Measurements from ENCODE around the gene CTTNBP2. TPM values are rescaled to one million over a fixed set of nuclear protein-coding genes. Genes with fewer than 3 reads are reported as not detected.

CTTNBP2 gene
- total RNA-seq, 2 donors from 2014 or later = 5.2 to 6.5 TPM

- H3K27me3 Mint-ChIP-seq (ENCODE audit: insufficient read depth) = peaks cover 43% of the 10 kb centered on the region
- Histone ChIP-seq H3K4me3 (ENCODE audit: low read length) (no peak overlapping the region), H3K27ac (ENCODE audit: low read depth, low read length) (no peak overlapping the region), H3K9ac (ENCODE audit: extremely low read depth, low read length, poor library complexity, severe bottlenecking) (no peak overlapping the region), H3K27me3 (ENCODE audit: control insufficient read depth, insufficient read depth, low read length, poor library complexity, severe bottlenecking) (peaks cover 30% of the 10 kb centered on the region), H3K36me3 (ENCODE audit: control insufficient read depth, insufficient read depth, low read length) (no peaks in the 10 kb centered on the region), H3K9me3 (ENCODE audit: control insufficient read depth, low read length) (no peaks in the 10 kb centered on the region), H3K4me1 (ENCODE audit: control insufficient read depth, insufficient read depth, low read length) (no peaks in the 10 kb centered on the region)
- H3K36me3 Mint-ChIP-seq (ENCODE audit: low read depth) = no peaks in the 10 kb centered on the region
- no peak overlapping the region for H3K27ac Mint-ChIP-seq
- WGBS, 2 experiments (ENCODE audit: insufficient coverage in 1 of 2, insufficient read length in 1 of 2) = 91 to 93% methylated on average over 3 to 6 of the region's 6 CpGs
- H3K4me3 Mint-ChIP-seq = no peak overlapping the region
- H3K9me3 Mint-ChIP-seq = no peaks in the 10 kb centered on the region
- peaks cover 15% of the 10 kb centered on the region for H3K4me1 Mint-ChIP-seq
- no peak for TF ChIP-seq CTCF (conservative IDR thresholded peaks at IDR 0.05)
- no peak for DNase-seq
These were observed 2.7 kb downstream of the CTTNBP2 start for GRCh38 chr7:117870448-117871130.

DNA sequence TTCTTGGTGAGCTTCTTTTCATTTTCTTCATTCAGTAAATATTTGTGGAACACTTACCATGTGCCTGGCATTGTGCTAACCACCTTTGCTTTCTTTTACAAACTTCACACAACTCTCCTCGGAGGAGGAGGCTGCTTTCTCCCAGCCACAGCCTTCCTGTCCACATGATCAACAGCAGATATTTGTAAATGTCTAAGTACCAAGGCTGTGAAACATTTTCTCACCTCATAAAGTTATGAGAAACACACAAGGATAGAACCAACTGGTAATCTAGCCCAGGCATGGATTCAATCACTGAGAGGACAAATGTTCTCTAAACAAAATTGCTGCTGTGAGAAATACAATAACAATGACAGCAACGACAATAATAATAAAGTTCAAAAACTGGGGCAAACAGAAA lies 3.9 kb downstream of the CTTNBP2 start:
- no peak overlapping the region for H3K4me3 ChIP-seq (ENCODE audit: low read length)
- no peak overlapping the region for H3K9ac ChIP-seq (ENCODE audit: extremely low read depth, low read length, poor library complexity, severe bottlenecking)
- WGBS, 2 experiments (ENCODE audit: insufficient coverage in 1 of 2, insufficient read length in 1 of 2) = 88 to 100% methylated on average over 1 to 2 of the region's 2 CpGs
- peaks cover 27% of the 10 kb centered on the region for H3K27me3 ChIP-seq (ENCODE audit: control insufficient read depth, insufficient read depth, low read length, poor library complexity, severe bottlenecking)
- no peak for DNase-seq
- Mint-ChIP-seq H3K4me3 (no peak overlapping the region), H3K36me3 (ENCODE audit: low read depth) (no peaks in the 10 kb centered on the region), H3K27ac (no peak overlapping the region), H3K27me3 (ENCODE audit: insufficient read depth) (peaks cover 34% of the 10 kb centered on the region), H3K9me3 (no peaks in the 10 kb centered on the region), H3K4me1 (peaks cover 14% of the 10 kb centered on the region)
- TF ChIP-seq CTCF (conservative IDR thresholded peaks at IDR 0.05) = no peak
- H3K36me3 ChIP-seq (ENCODE audit: control insufficient read depth, insufficient read depth, low read length) = no peaks in the 10 kb centered on the region
- no peaks in the 10 kb centered on the region for H3K9me3 ChIP-seq (ENCODE audit: control insufficient read depth, low read length)
- H3K4me1 ChIP-seq (ENCODE audit: control insufficient read depth, insufficient read depth, low read length) = no peaks in the 10 kb centered on the region
- H3K27ac ChIP-seq (ENCODE audit: low read depth, low read length) = no peak overlapping the region

DNA sequence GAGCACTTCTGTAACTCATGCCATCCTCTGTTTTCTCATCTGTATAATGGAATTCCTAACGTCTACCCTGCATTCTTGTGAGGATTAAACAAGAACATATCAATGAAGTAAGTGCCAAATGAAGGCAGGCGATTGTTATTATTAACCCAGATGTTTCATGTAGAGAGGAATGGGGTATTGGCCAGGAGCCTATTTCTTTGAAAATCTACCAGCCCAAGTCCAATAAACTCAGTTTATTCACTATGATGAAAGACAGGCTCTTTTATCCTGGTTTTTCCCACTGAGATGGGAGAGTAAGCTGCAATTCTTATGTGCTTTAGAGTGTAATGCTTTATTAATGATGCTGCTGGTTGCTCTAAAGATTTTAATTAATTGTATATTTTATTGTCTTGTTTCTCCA lies 9.6 kb downstream of the CTTNBP2 start:
- H3K9ac ChIP-seq (ENCODE audit: extremely low read depth, low read length, poor library complexity, severe bottlenecking) = no peak overlapping the region
- WGBS, 2 experiments (ENCODE audit: insufficient coverage in 1 of 2, insufficient read length in 1 of 2) = 92 to 100% methylated on average over 1 to 2 of the region's 2 CpGs
- no peaks in the 10 kb centered on the region for H3K4me1 ChIP-seq (ENCODE audit: control insufficient read depth, insufficient read depth, low read length)
- no peak for DNase-seq
- H3K27ac ChIP-seq (ENCODE audit: low read depth, low read length) = no peak overlapping the region
- no peaks in the 10 kb centered on the region for H3K27me3 Mint-ChIP-seq (ENCODE audit: insufficient read depth)
- no peaks in the 10 kb centered on the region for H3K9me3 ChIP-seq (ENCODE audit: control insufficient read depth, low read length)
- no peak for TF ChIP-seq CTCF (conservative IDR thresholded peaks at IDR 0.05)
- H3K27me3 ChIP-seq (ENCODE audit: control insufficient read depth, insufficient read depth, low read length, poor library complexity, severe bottlenecking) = no peaks in the 10 kb centered on the region
- no peak overlapping the region for H3K4me3 Mint-ChIP-seq
- no peaks in the 10 kb centered on the region for H3K9me3 Mint-ChIP-seq
- H3K4me3 ChIP-seq (ENCODE audit: low read length) = no peak overlapping the region
- H3K36me3 Mint-ChIP-seq (ENCODE audit: low read depth) = peaks cover 3% of the 10 kb centered on the region
- H3K27ac Mint-ChIP-seq = no peak overlapping the region
- no peaks in the 10 kb centered on the region for H3K36me3 ChIP-seq (ENCODE audit: control insufficient read depth, insufficient read depth, low read length)
- H3K4me1 Mint-ChIP-seq = peaks cover 10% of the 10 kb centered on the region
